ENCODE results near the gene PCMTD2.

Gene PCMTD2

GRCh38 chr20:64255361-64256281, at the start of gene PCMTD2:
TSS of gene PCMTD2 (plus strand) at chr20:64255748. CDS start at chr20:64259966, 4,218 bp downstream.
- DNase-seq (ENCODE audit: low read depth in 2 of 2): peak; percentile 66 to 71

DNA sequence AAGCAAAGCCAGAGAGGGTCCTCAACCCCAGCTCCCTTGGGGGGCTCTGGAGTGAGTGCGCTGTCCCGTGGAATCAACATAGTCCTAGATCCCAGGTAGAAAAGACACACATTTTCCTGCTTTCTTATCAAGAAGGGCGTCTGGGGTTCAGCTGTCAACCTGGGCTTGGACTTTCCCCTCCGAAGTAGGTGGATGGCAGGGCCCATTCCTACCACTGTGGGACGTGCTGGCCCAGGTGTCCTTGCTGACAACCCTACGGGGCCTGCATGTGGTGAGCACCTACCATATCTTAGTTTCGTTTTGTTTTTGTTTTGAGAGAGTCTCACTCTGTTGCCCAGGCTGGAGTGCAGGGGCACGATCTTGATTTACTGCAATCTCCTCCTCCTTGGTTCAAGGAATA, 48.9 kb upstream of the PCMTD2 start:
- no peak for DNase-seq (ENCODE audit: low read depth in 2 of 2)

GRCh38 chr20:64207641-64208590, 47.6 kb upstream of the PCMTD2 start:
- no peak for DNase-seq (ENCODE audit: low read depth in 2 of 2)

GRCh38 chr20:64209148-64209547, 46.4 kb upstream of the PCMTD2 start:
- no peak for DNase-seq (ENCODE audit: low read depth in 2 of 2)

DNA sequence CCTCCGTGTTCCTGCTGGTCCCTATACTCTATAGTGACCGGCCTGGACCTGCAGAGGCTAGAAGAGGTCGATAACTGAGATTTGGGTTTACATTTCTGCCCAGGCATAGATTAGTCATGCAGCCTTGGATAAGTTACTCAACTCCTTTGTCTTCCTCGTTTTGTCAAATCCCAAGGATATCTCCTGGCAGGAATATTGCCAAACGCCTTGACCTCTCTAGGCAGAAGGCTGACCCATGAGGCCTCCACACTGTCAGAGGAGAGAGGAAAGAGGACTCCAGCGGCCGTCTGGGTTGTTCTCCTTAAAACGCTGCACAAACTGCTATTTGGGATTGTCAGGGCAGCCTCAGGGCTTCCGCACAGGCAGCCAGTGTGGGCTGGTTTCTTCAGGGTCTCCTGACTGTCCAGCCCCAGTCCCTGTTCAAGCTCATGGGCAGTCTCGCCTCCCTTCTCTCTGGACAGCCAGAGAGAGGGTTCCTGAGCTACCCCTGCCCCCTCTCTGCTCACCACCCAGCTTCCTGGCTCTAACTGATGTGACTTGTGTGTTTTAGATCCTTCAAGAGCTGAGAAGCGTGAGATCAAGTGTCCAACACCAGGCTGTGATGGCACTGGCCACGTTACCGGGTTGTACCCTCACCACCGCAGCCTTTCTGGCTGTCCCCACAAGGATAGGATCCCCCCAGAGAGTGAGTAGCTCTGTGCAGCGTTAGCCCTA, 44.7 kb upstream of the PCMTD2 start:
- DNase-seq (ENCODE audit: low read depth in 2 of 2): no peak

DNA sequence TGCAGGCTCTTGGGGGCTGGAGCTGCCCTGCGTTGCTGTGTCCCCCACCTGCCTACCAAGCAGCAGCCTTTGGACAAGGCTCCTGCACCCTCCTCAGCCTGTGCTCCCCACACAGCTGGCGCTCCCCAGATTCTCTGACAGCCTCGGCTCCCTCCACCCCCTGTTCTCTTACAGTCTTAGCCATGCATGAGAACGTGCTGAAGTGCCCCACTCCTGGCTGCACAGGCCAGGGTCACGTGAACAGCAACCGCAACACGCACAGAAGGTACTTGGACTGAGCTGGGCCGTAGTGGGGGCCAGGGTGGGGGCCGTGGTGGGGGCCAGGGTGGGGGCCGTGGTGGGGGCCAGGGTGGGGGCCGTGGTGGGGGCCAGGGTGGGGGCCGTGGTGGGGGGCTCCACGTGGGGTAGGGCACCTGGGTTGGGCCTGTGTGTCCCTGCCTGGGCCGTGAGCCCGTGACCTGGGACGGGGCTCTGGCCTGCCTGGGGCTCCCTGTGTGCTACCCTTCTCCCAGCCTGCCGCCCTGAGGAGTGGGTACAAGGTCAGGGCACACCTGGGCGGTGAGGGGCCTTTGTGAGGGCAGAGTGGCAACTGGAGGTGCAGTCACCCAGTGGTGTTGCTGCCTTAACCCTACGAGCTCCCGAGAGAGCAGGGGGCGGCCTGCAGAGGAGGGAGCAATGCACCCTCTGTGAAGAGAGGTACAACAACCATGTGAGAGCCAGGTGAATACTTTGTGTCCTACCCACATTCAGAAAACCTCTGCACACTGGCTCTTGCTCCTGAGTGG, 43.5 kb upstream of the PCMTD2 start:
- DNase-seq (ENCODE audit: low read depth in 2 of 2): no peak

DNA sequence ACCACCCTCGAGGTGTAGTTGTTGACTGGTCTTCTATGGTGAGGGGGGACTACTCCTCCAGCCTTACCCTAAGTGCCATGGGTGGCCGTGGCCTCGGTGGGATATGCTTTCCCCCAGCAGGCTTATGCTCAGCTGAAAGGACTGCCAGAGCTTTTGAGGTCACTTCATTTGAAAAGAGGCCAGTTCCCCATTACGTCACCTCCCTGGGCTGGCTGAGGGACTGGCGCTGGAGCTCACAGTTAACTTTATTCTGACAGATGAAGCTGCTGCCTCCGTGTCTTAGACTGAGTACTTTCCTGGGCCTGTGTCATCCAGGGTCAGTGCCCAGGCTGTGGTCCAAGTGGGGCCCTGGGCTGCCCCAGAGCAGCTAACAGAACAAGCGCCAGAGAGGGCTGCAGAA, 42.8 kb upstream of the PCMTD2 start:
- no peak for DNase-seq (ENCODE audit: low read depth in 2 of 2)

GRCh38 chr20:64214113-64214512, 41.4 kb upstream of the PCMTD2 start:
- no peak for DNase-seq (ENCODE audit: low read depth in 2 of 2)

GRCh38 chr20:64214952-64215351, 40.6 kb upstream of the PCMTD2 start:
- no peak for DNase-seq (ENCODE audit: low read depth in 2 of 2)

GRCh38 chr20:64216036-64216435, 39.5 kb upstream of the PCMTD2 start:
- DNase-seq (ENCODE audit: low read depth in 2 of 2): no peak

GRCh38 chr20:64216910-64217309, 38.6 kb upstream of the PCMTD2 start:
- no peak for DNase-seq (ENCODE audit: low read depth in 2 of 2)

DNA sequence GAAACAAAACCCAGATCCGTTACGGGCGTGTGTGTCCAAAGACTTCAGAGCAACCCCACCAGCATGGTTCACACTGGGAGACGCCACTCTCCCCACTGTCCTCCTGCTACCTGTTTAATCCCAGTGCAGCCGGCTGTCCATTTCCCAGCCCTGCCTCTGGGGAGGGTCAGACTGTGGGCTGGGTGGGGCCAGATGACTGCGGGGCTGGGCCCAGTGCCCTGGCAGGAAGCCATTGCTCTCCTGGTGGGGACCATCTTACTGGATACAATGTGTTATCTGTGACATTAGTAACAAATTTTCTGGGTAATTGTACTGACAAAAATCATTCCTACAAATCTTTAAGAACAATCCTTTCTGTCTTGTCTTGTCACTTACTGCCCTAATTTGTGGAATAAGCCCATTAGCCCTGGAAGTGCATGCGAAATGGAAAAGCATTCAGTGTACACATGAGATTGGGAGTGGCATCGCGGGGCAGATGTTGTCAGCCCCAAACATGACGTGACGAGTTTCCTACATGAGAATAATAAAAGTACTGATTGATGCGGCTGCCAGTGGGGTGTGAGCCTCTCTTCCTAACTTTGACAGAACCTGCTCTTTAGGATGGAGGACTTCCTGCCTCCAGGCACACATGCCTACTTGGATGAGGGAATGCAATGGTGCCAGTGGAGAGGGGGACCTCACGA, 37.9 kb upstream of the PCMTD2 start:
- no peak for DNase-seq (ENCODE audit: low read depth in 2 of 2)

DNA sequence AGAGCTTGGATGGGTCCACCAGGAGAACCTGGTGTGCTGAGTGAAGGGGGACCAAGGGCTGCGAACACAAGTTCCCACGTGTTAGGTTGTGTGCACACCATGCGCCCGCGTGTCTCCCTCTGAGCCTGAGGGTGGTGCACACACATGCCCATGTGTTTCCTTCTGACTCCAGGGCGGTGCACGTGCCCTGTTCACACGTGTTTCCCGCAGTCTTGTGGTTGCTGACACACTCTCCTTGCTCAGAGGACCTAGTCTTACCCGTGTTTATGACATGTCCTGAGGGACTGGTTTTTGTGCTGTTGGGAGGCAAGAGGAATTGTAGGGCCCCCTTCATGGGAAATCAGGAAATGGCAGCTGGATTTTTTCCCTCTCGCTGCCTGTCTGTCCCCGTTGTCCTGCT, 36.3 kb upstream of the PCMTD2 start:
- no peak for DNase-seq (ENCODE audit: low read depth in 2 of 2)

GRCh38 chr20:64219730-64220129, 35.8 kb upstream of the PCMTD2 start:
- no peak for DNase-seq (ENCODE audit: low read depth in 2 of 2)

GRCh38 chr20:64220420-64220819, 35.1 kb upstream of the PCMTD2 start:
- no peak for DNase-seq (ENCODE audit: low read depth in 2 of 2)

GRCh38 chr20:64220891-64221527, 34.5 kb upstream of the PCMTD2 start:
- DNase-seq (ENCODE audit: low read depth in 2 of 2): no peak

- no peak for DNase-seq (ENCODE audit: low read depth in 2 of 2)
Measured at GRCh38 chr20:64222291-64222735, 33.2 kb upstream of the PCMTD2 start.

DNA sequence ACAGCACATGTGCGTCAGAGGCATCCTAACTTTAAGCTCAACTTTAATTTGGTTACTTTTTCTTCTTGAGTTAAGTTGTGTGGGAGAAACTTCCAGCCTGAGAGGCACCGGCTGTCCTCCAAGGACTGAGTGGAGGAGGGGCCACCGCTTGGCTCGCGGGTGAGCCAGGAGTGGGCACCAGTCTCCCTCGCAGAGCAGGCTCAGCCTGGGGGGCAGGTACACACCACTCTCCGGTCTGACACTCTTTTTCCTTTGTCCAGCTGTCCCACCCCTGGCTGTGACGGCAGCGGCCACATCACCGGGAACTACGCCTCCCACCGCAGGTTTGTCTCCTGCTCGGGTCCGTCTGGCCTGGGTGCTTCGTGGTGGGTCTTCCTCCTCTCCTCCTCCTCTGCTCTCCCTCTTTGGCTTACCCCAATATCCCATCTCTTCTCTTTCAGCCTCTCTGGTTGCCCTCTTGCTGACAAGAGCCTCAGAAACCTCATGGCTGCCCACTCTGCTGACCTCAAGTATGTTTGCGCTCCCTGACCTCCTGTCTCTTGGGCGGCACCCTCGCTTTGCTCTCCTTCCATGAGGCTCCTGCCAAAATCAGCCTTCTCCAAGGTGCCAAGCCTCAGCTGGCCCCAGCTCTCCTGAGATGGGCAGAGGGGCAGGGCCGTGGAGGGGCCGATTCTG, 32.6 kb upstream of the PCMTD2 start:
- no peak for DNase-seq (ENCODE audit: low read depth in 2 of 2)

- no peak for DNase-seq (ENCODE audit: low read depth in 2 of 2)
Measured at GRCh38 chr20:64223526-64224067, 32.0 kb upstream of the PCMTD2 start.

Measured in stimulated activated CD8-positive, alpha-beta memory T cell treated with anti-CD3 and anti-CD28 coated beads, Interleukin-7, amount 100 ng/mL, for 1 hour (primary cell).